K562 (cell line): ENCODE data around the gene SLC39A6. TPM values are rescaled to one million over a fixed set of nuclear protein-coding genes. Genes with fewer than 3 reads are reported as not detected.

Experiments
- ATAC-seq: fragments of 200-7000 bp; cut with Tn5 transposase; 3 replicates; pipeline ENCODE4 v1.9.1; 2020; ENCODE audit warnings: moderate library complexity
- BruUV-seq: library from RNA; stranded (reverse); fragments of 400-500 nt; replicated peaks from 2 replicates; lab custom pipeline; 2021; lab: Mats Ljungman, UMichigan
- CTCF ChIA-PET: fragments of 300-600 bp; formaldehyde crosslinking; extraction: SDS; loops from one replicate; lab custom pipeline; 2021; ENCODE audit warnings: low intra/inter-chr PET ratio; lab: Yijun Ruan, JAX
- POLR2A ChIA-PET: fragments of 300-600, 350-650 bp; sonication (Branson Sonifier 250); formaldehyde crosslinking; extraction: SDS; loops from one replicate; lab custom pipeline; 2021; ENCODE audit warnings: antibody characterized with exemption, inconsistent platforms; lab: Yijun Ruan, JAX
- DNase-seq, 4 experiments: peaks; one replicate each; pipeline versions ENCODE4 v3.0.0 to v3.0.0-alpha.2; 2011 to 2018; ENCODE audit warnings: low spot score in 3 of 4, mixed read lengths in 3 of 4; ENCODE audit errors: extremely low read depth in 1 of 4
- FAIRE-seq: peaks from 2 replicates; lab custom pipeline; 2011; peaks lifted over from hg19 to GRCh38; lab: Jason Lieb, UNC
- H2AFZ ChIP-seq: 2 replicates; pipeline ENCODE4 v1.6.0; 2011; ENCODE audit warnings: low read depth, low read length, control low read depth, inconsistent platforms
- H3K27ac ChIP-seq: fragments of 200-600 bp; 3 replicates; pipeline ENCODE4 v1.8.0; 2011; ENCODE audit warnings: low read depth, mild to moderate bottlenecking, control low read depth, inconsistent platforms, low read length, moderate library complexity, mixed read lengths; ENCODE audit errors: extremely low read depth
- H3K27me3 ChIP-seq, 2 experiments: fragments of 300-600 bp in 1 of 2; 2 replicates in 1 of 2; 3 replicates in 1 of 2; pipeline versions ENCODE4 v1.6.0 to v1.8.0; 2011; ENCODE audit warnings: inconsistent platforms in 2 of 2, low read length in 2 of 2, mild to moderate bottlenecking in 1 of 2, mixed read lengths in 1 of 2, moderate library complexity in 1 of 2; ENCODE audit not compliant: control insufficient read depth in 2 of 2, insufficient read depth in 2 of 2
- H3K36me3 ChIP-seq: fragments of 300-600 bp; 3 replicates; pipeline ENCODE4 v1.8.0; 2011; ENCODE audit warnings: mild to moderate bottlenecking, low read length, inconsistent platforms; ENCODE audit not compliant: control insufficient read depth, insufficient read depth
- H3K4me1 ChIP-seq, 2 experiments: fragments of 200-600 bp in 1 of 2; replicated peaks in 1 of 2; 2 replicates in 1 of 2; 3 replicates in 1 of 2; pipeline versions ENCODE4 v1.5.1 to v1.8.0; 2011; ENCODE audit warnings: inconsistent platforms in 2 of 2, low read length in 2 of 2, mild to moderate bottlenecking in 1 of 2, mixed read lengths in 1 of 2, moderate library complexity in 1 of 2; ENCODE audit not compliant: control insufficient read depth in 2 of 2, insufficient read depth in 2 of 2
- H3K4me2 ChIP-seq: 2 replicates; pipeline ENCODE4 v1.6.1; 2011; ENCODE audit warnings: low read length, control low read depth, inconsistent platforms, mixed read lengths; ENCODE audit not compliant: insufficient read depth
- H3K4me3 ChIP-seq: fragments of 200-600 bp; sonication (generic), shearing (Covaris generic); 2 replicates; pipeline ENCODE4 v1.5.1; 2016; ENCODE audit warnings: control low read depth, inconsistent platforms
- H3K79me2 ChIP-seq: fragments of 200-600 bp; 3 replicates; pipeline ENCODE4 v1.8.0; 2011; ENCODE audit warnings: low read length, inconsistent platforms; ENCODE audit not compliant: control insufficient read depth, insufficient read depth
- H3K9ac ChIP-seq, 2 experiments: 2 replicates each; pipeline versions ENCODE4 v1.6.0 to v1.6.1; 2011; ENCODE audit warnings: low read depth in 2 of 2, low read length in 2 of 2, control low read depth in 1 of 2, inconsistent platforms in 1 of 2, mild to moderate bottlenecking in 1 of 2, mixed read lengths in 1 of 2; ENCODE audit not compliant: insufficient read depth in 1 of 2
- H3K9me1 ChIP-seq: one replicate; pipeline ENCODE4 v1.6.0; 2011; ENCODE audit warnings: inconsistent platforms, mild to moderate bottlenecking, low read length, moderate library complexity; ENCODE audit not compliant: control insufficient read depth, insufficient read depth
- H3K9me3 ChIP-seq: replicated peaks from 2 replicates; pipeline ENCODE4 v1.5.1; 2011; ENCODE audit warnings: low read depth, low read length, inconsistent platforms; ENCODE audit not compliant: control insufficient read depth, insufficient read depth
- H4K20me1 ChIP-seq: replicated peaks from 2 replicates; pipeline ENCODE4 v1.6.1; 2011; ENCODE audit warnings: low read length, inconsistent platforms, mixed read lengths; ENCODE audit not compliant: control insufficient read depth, insufficient read depth
- EP400 ChIP-seq: fragments of 450-650 bp; IDR thresholded peaks from 2 replicates; pipeline ENCODE4 v1.6.1; 2017; ENCODE audit warnings: antibody characterized with exemption, mild to moderate bottlenecking, moderate library complexity
- GATA2 ChIP-seq: sonication (generic); formaldehyde crosslinking; IDR thresholded peaks from 2 replicates; pipeline ENCODE4 v1.4.0; 2020; ENCODE audit warnings: mild to moderate bottlenecking, missing genetic modification reagents
- HOMEZ ChIP-seq: fragments of 250-450 bp; sonication (Bioruptor Pico); IDR thresholded peaks from 2 replicates; pipeline ENCODE4 v1.4.0; 2020; ENCODE audit warnings: mild to moderate bottlenecking, moderate library complexity
- HOXB6 ChIP-seq: fragments of 250-450 bp; sonication (Bioruptor Pico); IDR thresholded peaks from 2 replicates; pipeline ENCODE4 v1.5.1; 2022; ENCODE audit warnings: mild to moderate bottlenecking, borderline replicate concordance
- MYC ChIP-seq, 2 experiments: fragments of 250-450 bp in 1 of 2; sonication (Bioruptor Pico) in 1 of 2; IDR thresholded peaks; 2 replicates each; pipeline versions ENCODE4 v1.5.1 to v1.6.1; 2012 to 2021; ENCODE audit warnings: low read depth in 2 of 2, borderline replicate concordance in 1 of 2, improper control_type of control experiment in 1 of 2, low read length in 1 of 2, mild to moderate bottlenecking in 1 of 2, moderate library complexity in 1 of 2
- NCOA1 ChIP-seq: fragments of 450-650 bp; IDR thresholded peaks from 2 replicates; pipeline ENCODE4 v1.6.1; 2016; ENCODE audit warnings: low read depth
- NCOA4 ChIP-seq: fragments of 450-650 bp; IDR thresholded peaks from 2 replicates; pipeline ENCODE4 v1.6.1; 2018; ENCODE audit warnings: mild to moderate bottlenecking; ENCODE audit not compliant: partially characterized antibody
- NFE2L1 ChIP-seq: fragments of 450-650 bp; IDR thresholded peaks from 2 replicates; pipeline ENCODE4 v1.6.1; 2016; ENCODE audit warnings: missing genetic modification characterization, low read depth, mild to moderate bottlenecking, missing compliant biosample characterization, moderate library complexity, borderline replicate concordance
- RNF2 ChIP-seq: sonication (generic); IDR thresholded peaks from 2 replicates; pipeline ENCODE4 v1.6.1; 2016
- STAT5B ChIP-seq: fragments of 250-450 bp; sonication (Bioruptor Pico); IDR thresholded peaks from 2 replicates; pipeline ENCODE4 v1.8.0; 2021; ENCODE audit warnings: mild to moderate bottlenecking, inconsistent platforms
- ZNF175 ChIP-seq: fragments of 200-800 bp; sonication (Bioruptor generic); IDR thresholded peaks from 2 replicates; pipeline ENCODE4 v1.6.1; 2016; ENCODE audit warnings: low read depth, mild to moderate bottlenecking, missing genetic modification characterization, missing compliant biosample characterization
- ZNF780A ChIP-seq: fragments of 250-450 bp; sonication (Bioruptor Pico); IDR thresholded peaks from 2 replicates; pipeline ENCODE4 v1.5.0; 2021; ENCODE audit warnings: mild to moderate bottlenecking
- ZSCAN29 ChIP-seq: fragments of 450-650 bp; IDR thresholded peaks from 2 replicates; pipeline ENCODE4 v1.6.1; 2017
- WGBS: fragments of 100-300 bp; shearing (Covaris generic); methylation state at CpG from one replicate; pipeline ENCODE4 v1.1.6; 2016; ENCODE audit warnings: low coverage, mixed read lengths; ENCODE audit not compliant: insufficient coverage; ENCODE audit errors: missing lambda C conversion rate; 5-methylcytosine and 5-hydroxymethylcytosine counted together
- in situ Hi-C: fragments of 300-500 bp; cut with MboI; formaldehyde crosslinking; loops from 4 replicates; pipeline ENCODE4 v1.15.0; 2018; ENCODE audit warnings: inconsistent platforms, mixed read lengths
- intact Hi-C: fragments of 100-400 bp; cut with micrococcal nuclease; formaldehyde crosslinking; loops from 2 replicates; pipeline ENCODE4 v1.14.2; 2022
- polyA plus RNA-seq, 8 experiments: library from polyadenylated mRNA; depleted of rRNA in 4 of 8; stranded (reverse) in 5 of 8; unstranded in 3 of 8; fragments of >200 nt; fragmentation: Nextera tagmentation in 2 of 8; fragmentation: Illumina TruSeq in 1 of 8; extraction: Ambion mirVana in 2 of 8; extraction: Trizol in 1 of 8; gene quantifications; 2 replicates each; pipeline versions ENCODE4 v1.2.1 to v1.2.3, GENCODE V29; 2011 to 2014; ENCODE audit warnings: inconsistent platforms in 1 of 8, missing spikeins in 1 of 8
- total RNA-seq, 7 experiments: library from RNA; depleted of rRNA in 6 of 7; stranded (reverse); fragments of >200 nt in 6 of 7; fragmentation: Illumina TruSeq in 2 of 7; extraction: Trizol in 2 of 7; gene quantifications; 2 replicates each; pipeline versions ENCODE4 v1.2.1 to v1.2.3, GENCODE V29; 2011 to 2021; ENCODE audit warnings: low replicate concordance in 1 of 7
- TF ChIP-seq, protein P1 (sequence below): fragments of 250-450 bp; sonication (Bioruptor Pico); IDR thresholded peaks from 2 replicates; pipeline ENCODE4 v1.5.0; 2020; ENCODE audit warnings: mild to moderate bottlenecking, borderline replicate concordance
- TF ChIP-seq, protein P2 (sequence below): fragments of 200-800 bp; sonication (Bioruptor generic); IDR thresholded peaks from 2 replicates; pipeline ENCODE4 v1.6.1; 2017; ENCODE audit warnings: missing genetic modification characterization, missing compliant biosample characterization

Gene SLC39A6
- total and polyA plus RNA-seq, 9 of the 15 experiments (the other 6 are each of a cell fraction or from before 2014, with no cell fraction given), result 5.6 to 23.8 (median 17.4) TPM

- TF ChIP-seq ZNF175 (CRISPR knock-in tag), result no peak
- TF ChIP-seq NCOA4, result no peak
- no peak for TF ChIP-seq STAT5B (CRISPR knock-in tag)
These were observed 19.4 kb downstream of the SLC39A6 start (continued) for GRCh38 chr18:36109737-36110136.

DNA sequence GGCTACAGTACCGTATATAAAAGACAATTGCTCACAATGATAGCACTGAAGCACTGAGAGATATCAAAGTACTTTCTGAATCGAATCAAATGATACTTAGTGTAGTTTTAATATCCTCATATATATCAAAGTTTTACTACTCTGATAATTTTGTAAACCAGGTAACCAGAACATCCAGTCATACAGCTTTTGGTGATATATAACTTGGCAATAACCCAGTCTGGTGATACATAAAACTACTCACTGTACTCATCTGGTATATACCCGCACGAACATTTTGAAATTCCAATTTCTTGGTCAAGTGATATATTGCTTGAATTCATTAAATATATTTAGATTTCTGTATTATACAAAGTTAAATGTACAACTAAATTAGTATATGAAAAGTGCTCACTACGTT, 20.5 kb downstream of the SLC39A6 start:
- POLR2A ChIA-PET, result no interaction called here
- CTCF ChIA-PET, result no interaction called here

More for the DNA sequence above, 20.5 kb downstream of the SLC39A6 start:
- BruUV-seq, result no TSS peak
- no peak for FAIRE-seq
- no peak overlapping the region for H3K4me2 ChIP-seq
- no peak for TF ChIP-seq NFE2L1
- TF ChIP-seq, protein P1, sequence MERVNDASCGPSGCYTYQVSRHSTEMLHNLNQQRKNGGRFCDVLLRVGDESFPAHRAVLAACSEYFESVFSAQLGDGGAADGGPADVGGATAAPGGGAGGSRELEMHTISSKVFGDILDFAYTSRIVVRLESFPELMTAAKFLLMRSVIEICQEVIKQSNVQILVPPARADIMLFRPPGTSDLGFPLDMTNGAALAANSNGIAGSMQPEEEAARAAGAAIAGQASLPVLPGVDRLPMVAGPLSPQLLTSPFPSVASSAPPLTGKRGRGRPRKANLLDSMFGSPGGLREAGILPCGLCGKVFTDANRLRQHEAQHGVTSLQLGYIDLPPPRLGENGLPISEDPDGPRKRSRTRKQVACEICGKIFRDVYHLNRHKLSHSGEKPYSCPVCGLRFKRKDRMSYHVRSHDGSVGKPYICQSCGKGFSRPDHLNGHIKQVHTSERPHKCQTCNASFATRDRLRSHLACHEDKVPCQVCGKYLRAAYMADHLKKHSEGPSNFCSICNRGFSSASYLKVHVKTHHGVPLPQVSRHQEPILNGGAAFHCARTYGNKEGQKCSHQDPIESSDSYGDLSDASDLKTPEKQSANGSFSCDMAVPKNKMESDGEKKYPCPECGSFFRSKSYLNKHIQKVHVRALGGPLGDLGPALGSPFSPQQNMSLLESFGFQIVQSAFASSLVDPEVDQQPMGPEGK (CRISPR knock-in tag), result no peak
- no peak for TF ChIP-seq HOMEZ
- TF ChIP-seq ZNF780A (CRISPR knock-in tag), result no peak
- TF ChIP-seq RNF2, result no peak
- TF ChIP-seq GATA2 (CRISPR knock-in tag), result no peak
- TF ChIP-seq NCOA1, result no peak
- no peak for TF ChIP-seq ZSCAN29
- no peak for TF ChIP-seq EP400
- TF ChIP-seq, protein P2, sequence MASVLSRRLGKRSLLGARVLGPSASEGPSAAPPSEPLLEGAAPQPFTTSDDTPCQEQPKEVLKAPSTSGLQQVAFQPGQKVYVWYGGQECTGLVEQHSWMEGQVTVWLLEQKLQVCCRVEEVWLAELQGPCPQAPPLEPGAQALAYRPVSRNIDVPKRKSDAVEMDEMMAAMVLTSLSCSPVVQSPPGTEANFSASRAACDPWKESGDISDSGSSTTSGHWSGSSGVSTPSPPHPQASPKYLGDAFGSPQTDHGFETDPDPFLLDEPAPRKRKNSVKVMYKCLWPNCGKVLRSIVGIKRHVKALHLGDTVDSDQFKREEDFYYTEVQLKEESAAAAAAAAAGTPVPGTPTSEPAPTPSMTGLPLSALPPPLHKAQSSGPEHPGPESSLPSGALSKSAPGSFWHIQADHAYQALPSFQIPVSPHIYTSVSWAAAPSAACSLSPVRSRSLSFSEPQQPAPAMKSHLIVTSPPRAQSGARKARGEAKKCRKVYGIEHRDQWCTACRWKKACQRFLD (CRISPR knock-in tag), result no peak
- no peak for TF ChIP-seq HOXB6
- TF ChIP-seq MYC (IDR thresholded peaks at IDR 0.05; ENCODE audit: low read depth, low read length), result no peak
- no peak for TF ChIP-seq MYC (CRISPR knock-in tag; IDR thresholded peaks at IDR 0.05; ENCODE audit: borderline replicate concordance, low read depth)
- no peak overlapping the region for H2AFZ ChIP-seq
- no peaks in the 10 kb centered on the region for H3K9me1 ChIP-seq
- intact Hi-C loops (no loop called here), in situ Hi-C loops (no loop called here)
- no peak for DNase-seq
- no peaks in the 10 kb centered on the region for H3K9me3 ChIP-seq
- no peaks in the 10 kb centered on the region for H3K27me3 ChIP-seq
- no peaks in the 10 kb centered on the region for H3K79me2 ChIP-seq
- H3K9ac ChIP-seq, result no peak overlapping the region
- no peak for ATAC-seq
- peaks cover 32% of the 10 kb centered on the region for H3K36me3 ChIP-seq
- H3K4me3 ChIP-seq, result no peak overlapping the region
- WGBS, result 75% methylated on average over 5 of the region's 5 CpGs
- H3K27ac ChIP-seq, result no peak overlapping the region
- H3K4me1 ChIP-seq, result no peaks in the 10 kb centered on the region
- H4K20me1 ChIP-seq, result no peaks in the 10 kb centered on the region
